Measurements from ENCODE around the gene WRAP53. TPM values are rescaled to one million over a fixed set of nuclear protein-coding genes. Genes with fewer than 3 reads are reported as not detected.

Gene WRAP53
- total and polyA plus RNA-seq, 3 donors from 2014 or later = 10.5 to 12.0 (median 11.3) TPM

GRCh38 chr17:7712111-7712771 is 24.0 kb downstream of the WRAP53 start:
- TF ChIP-seq POLR2A (IDR thresholded peaks at IDR 0.05) = no peak
- TF ChIP-seq CTCF (IDR thresholded peaks at IDR 0.05) = no peak
- no peaks in the 10 kb centered on the region for H3K27me3 ChIP-seq
- 27 to 42% methylated on average over 13 to 19 of the region's 19 CpGs for WGBS, 2 donors
- intact Hi-C loops (cut with DNase I; ENCODE audit: low total_unique reads) = no loop called here
- H3K4me1 ChIP-seq = peaks cover 7% of the 10 kb centered on the region
- no peak for DNase-seq
- no peak overlapping the region for H3K27ac ChIP-seq
- no peaks in the 10 kb centered on the region for H3K9me3 ChIP-seq
- H3K4me3 ChIP-seq = no peak overlapping the region
- no peaks in the 10 kb centered on the region for H3K36me3 ChIP-seq (ENCODE audit: low read depth, missing control alignments)

GRCh38 chr17:7713782-7714181 is 25.5 kb downstream of the WRAP53 start:
- 36 to 38% methylated on average over 6 to 9 of the region's 9 CpGs for WGBS, 2 donors
- H3K9me3 ChIP-seq = no peaks in the 10 kb centered on the region
- no peak for DNase-seq
- no peak for TF ChIP-seq CTCF (IDR thresholded peaks at IDR 0.05)
- no peak for TF ChIP-seq POLR2A (IDR thresholded peaks at IDR 0.05)
- peaks cover 12% of the 10 kb centered on the region for H3K4me1 ChIP-seq
- no peaks in the 10 kb centered on the region for H3K27me3 ChIP-seq
- no peak overlapping the region for H3K27ac ChIP-seq
- intact Hi-C loops (cut with DNase I; ENCODE audit: low total_unique reads) = no loop called here
- H3K4me3 ChIP-seq = no peak overlapping the region
- H3K36me3 ChIP-seq (ENCODE audit: low read depth, missing control alignments) = no peaks in the 10 kb centered on the region

GRCh38 chr17:7714721-7715594 is 26.7 kb downstream of the WRAP53 start:
- no peak for DNase-seq
- Histone ChIP-seq H3K4me3 (no peak overlapping the region), H3K27ac (no peak overlapping the region), H3K4me1 (peaks cover 12% of the 10 kb centered on the region), H3K36me3 (ENCODE audit: low read depth, missing control alignments) (no peaks in the 10 kb centered on the region), H3K27me3 (no peaks in the 10 kb centered on the region), H3K9me3 (no peaks in the 10 kb centered on the region)
- TF ChIP-seq CTCF (IDR thresholded peaks at IDR 0.05) (no peak), POLR2A (IDR thresholded peaks at IDR 0.05) (no peak)
- WGBS, 2 donors = 78 to 87% methylated on average over 8 to 10 of the region's 10 CpGs
- intact Hi-C loops (cut with DNase I; ENCODE audit: low total_unique reads) = no loop called here

- no peak overlapping the region for H3K27ac ChIP-seq
- WGBS, 2 donors = 29 to 35% methylated on average over 20 of the region's 20 CpGs
- H3K27me3 ChIP-seq = no peaks in the 10 kb centered on the region
Measured at GRCh38 chr17:7715936-7716886, 27.9 kb downstream of the WRAP53 start.

More at GRCh38 chr17:7715936-7716886, 27.9 kb downstream of the WRAP53 start:
- Histone ChIP-seq H3K4me3 (peak overlapping the region; percentile 49 to 71), H3K9me3 (no peaks in the 10 kb centered on the region), H3K36me3 (ENCODE audit: low read depth, missing control alignments) (no peaks in the 10 kb centered on the region), H3K4me1 (peaks cover 12% of the 10 kb centered on the region)
- intact Hi-C loops (cut with DNase I; ENCODE audit: low total_unique reads) = no loop called here
- no peak for DNase-seq
- TF ChIP-seq CTCF (IDR thresholded peaks at IDR 0.05) (no peak), POLR2A (IDR thresholded peaks at IDR 0.05) (no peak)
